ENCODE results near the gene TEDC1. TPM values are rescaled to one million over a fixed set of nuclear protein-coding genes. Genes with fewer than 3 reads are reported as not detected.

TEDC1 gene
- total RNA-seq, 2 donors from 2014 or later: 9.1 to 23.8 TPM

- H3K27ac ChIP-seq (ENCODE audit: low read depth, low read length): peak overlapping the region; percentile 82
- no peaks in the 10 kb centered on the region for H3K27me3 ChIP-seq (ENCODE audit: control insufficient read depth, insufficient read depth, low read length, poor library complexity, severe bottlenecking)
- WGBS, 2 experiments (ENCODE audit: insufficient coverage in 1 of 2, insufficient read length in 1 of 2): 87 to 89% methylated on average over 6 to 10 of the region's 10 CpGs
- H3K9me3 ChIP-seq (ENCODE audit: control insufficient read depth, low read length): no peaks in the 10 kb centered on the region
- no peak overlapping the region for H3K4me3 Mint-ChIP-seq
- H3K36me3 Mint-ChIP-seq (ENCODE audit: low read depth): no peaks in the 10 kb centered on the region
- no peaks in the 10 kb centered on the region for H3K9me3 Mint-ChIP-seq
- H3K27me3 Mint-ChIP-seq (ENCODE audit: insufficient read depth): no peaks in the 10 kb centered on the region
- H3K4me1 ChIP-seq (ENCODE audit: control insufficient read depth, insufficient read depth, low read length): peaks cover 2% of the 10 kb centered on the region
- TF ChIP-seq CTCF (conservative IDR thresholded peaks at IDR 0.05): no peak
- no peak overlapping the region for H3K4me3 ChIP-seq (ENCODE audit: low read length)
- peaks cover 3% of the 10 kb centered on the region for H3K4me1 Mint-ChIP-seq
- H3K9ac ChIP-seq (ENCODE audit: extremely low read depth, low read length, poor library complexity, severe bottlenecking): no peak overlapping the region
- DNase-seq: no peak
- H3K27ac Mint-ChIP-seq: no peak overlapping the region
- H3K36me3 ChIP-seq (ENCODE audit: control insufficient read depth, insufficient read depth, low read length): no peaks in the 10 kb centered on the region
These were observed 9.7 kb downstream of the TEDC1 start for GRCh38 chr14:105500726-105501101.

GRCh38 chr14:105501504-105502291 is 10.7 kb downstream of the TEDC1 start:
- H3K27ac ChIP-seq (ENCODE audit: low read depth, low read length): no peak overlapping the region
- no peak overlapping the region for H3K4me3 ChIP-seq (ENCODE audit: low read length)
- H3K27me3 Mint-ChIP-seq (ENCODE audit: insufficient read depth): no peaks in the 10 kb centered on the region
- no peak overlapping the region for H3K4me3 Mint-ChIP-seq
- no peaks in the 10 kb centered on the region for H3K36me3 Mint-ChIP-seq (ENCODE audit: low read depth)
- H3K9ac ChIP-seq (ENCODE audit: extremely low read depth, low read length, poor library complexity, severe bottlenecking): no peak overlapping the region
- H3K9me3 Mint-ChIP-seq: no peaks in the 10 kb centered on the region
- no peak overlapping the region for H3K27ac Mint-ChIP-seq
- no peaks in the 10 kb centered on the region for H3K9me3 ChIP-seq (ENCODE audit: control insufficient read depth, low read length)
- no peaks in the 10 kb centered on the region for H3K27me3 ChIP-seq (ENCODE audit: control insufficient read depth, insufficient read depth, low read length, poor library complexity, severe bottlenecking)
- no peaks in the 10 kb centered on the region for H3K36me3 ChIP-seq (ENCODE audit: control insufficient read depth, insufficient read depth, low read length)
- H3K4me1 ChIP-seq (ENCODE audit: control insufficient read depth, insufficient read depth, low read length): peaks cover 2% of the 10 kb centered on the region
- peaks cover 3% of the 10 kb centered on the region for H3K4me1 Mint-ChIP-seq
- no peak for TF ChIP-seq CTCF (conservative IDR thresholded peaks at IDR 0.05)
- no peak for DNase-seq
- 93 to 94% methylated on average over 9 to 13 of the region's 13 CpGs for WGBS, 2 experiments (ENCODE audit: insufficient coverage in 1 of 2, insufficient read length in 1 of 2)

GRCh38 chr14:105502446-105503295 is 11.6 kb downstream of the TEDC1 start:
- Mint-ChIP-seq H3K36me3 (ENCODE audit: low read depth) (no peaks in the 10 kb centered on the region), H3K4me3 (no peak overlapping the region), H3K27me3 (ENCODE audit: insufficient read depth) (peaks cover 2% of the 10 kb centered on the region), H3K27ac (no peak overlapping the region), H3K4me1 (peaks cover 3% of the 10 kb centered on the region), H3K9me3 (no peaks in the 10 kb centered on the region)
- DNase-seq: no peak
- H3K36me3 ChIP-seq (ENCODE audit: control insufficient read depth, insufficient read depth, low read length): no peaks in the 10 kb centered on the region
- no peak overlapping the region for H3K27ac ChIP-seq (ENCODE audit: low read depth, low read length)
- no peak overlapping the region for H3K4me3 ChIP-seq (ENCODE audit: low read length)
- H3K4me1 ChIP-seq (ENCODE audit: control insufficient read depth, insufficient read depth, low read length): peaks cover 2% of the 10 kb centered on the region
- TF ChIP-seq CTCF (conservative IDR thresholded peaks at IDR 0.05): no peak
- H3K9ac ChIP-seq (ENCODE audit: extremely low read depth, low read length, poor library complexity, severe bottlenecking): no peak overlapping the region
- no peaks in the 10 kb centered on the region for H3K9me3 ChIP-seq (ENCODE audit: control insufficient read depth, low read length)
- 84 to 87% methylated on average over 5 to 18 of the region's 18 CpGs for WGBS, 2 experiments (ENCODE audit: insufficient coverage in 1 of 2, insufficient read length in 1 of 2)
- no peaks in the 10 kb centered on the region for H3K27me3 ChIP-seq (ENCODE audit: control insufficient read depth, insufficient read depth, low read length, poor library complexity, severe bottlenecking)
